Cardiac muscle cell (in vitro differentiated cells and primary cell): Measurements from ENCODE around the gene KCNC2. TPM values are rescaled to one million over a fixed set of nuclear protein-coding genes. Genes with fewer than 3 reads are reported as not detected.
A peak's percentile ranks its signal among the peaks of the same experiment; 100 is the strongest.

Experiments used
- DNase-seq, 2 donors: peaks; one replicate each; pipeline versions ENCODE4 v3.0.0 to v3.0.0-alpha.2; 2010 to 2017; ENCODE audit warnings: low read depth in 1 of 2, low spot score in 1 of 2
- H3K27ac ChIP-seq: fragments of 200-600 bp; sonication (generic); 2 replicates; pipeline ENCODE4 v1.5.1; 2016
- H3K27me3 ChIP-seq: fragments of 200-600 bp; sonication (generic); 2 replicates; pipeline ENCODE4 v1.6.0; 2016; ENCODE audit warnings: control low read depth
- H3K36me3 ChIP-seq: fragments of 200-600 bp; sonication (generic); 2 replicates; pipeline ENCODE4 v1.5.1; 2016; ENCODE audit warnings: control low read depth
- H3K4me1 ChIP-seq: fragments of 200-600 bp; sonication (generic); 2 replicates; pipeline ENCODE4 v1.8.1; 2017; ENCODE audit warnings: low read depth, mild to moderate bottlenecking, mixed run types
- H3K4me3 ChIP-seq: fragments of 200-600 bp; sonication (generic); 2 replicates; pipeline ENCODE4 v1.5.1; 2016; ENCODE audit warnings: mild to moderate bottlenecking
- H3K9me3 ChIP-seq: fragments of 200-600 bp; sonication (generic); 2 replicates; pipeline ENCODE4 v1.5.1; 2017; ENCODE audit warnings: low read depth, mild to moderate bottlenecking, control low read depth
- polyA plus RNA-seq: library from polyadenylated mRNA; unstranded; fragments of >200 nt; fragmentation: Nextera tagmentation; extraction: Ambion mirVana; gene quantifications from 2 replicates; pipeline ENCODE4 v1.2.1, GENCODE V29; 2016
- total RNA-seq: library from RNA; depleted of rRNA; stranded (reverse); fragments of >200 nt; gene quantifications from 2 replicates; pipeline ENCODE4 v1.2.3, GENCODE V29; 2016
- TF ChIP-seq, protein P1 (sequence below): IDR thresholded peaks from 2 replicates; pipeline ENCODE4 v1.5.1; 2012; ENCODE audit warnings: low read depth, mild to moderate bottlenecking, low read length

KCNC2 gene
- total and polyA plus RNA-seq, 2 experiments from 2014 or later, result not detected

GRCh38 chr12:75041472-75041871 is 168.2 kb downstream of the KCNC2 start:
- TF ChIP-seq, protein P1, sequence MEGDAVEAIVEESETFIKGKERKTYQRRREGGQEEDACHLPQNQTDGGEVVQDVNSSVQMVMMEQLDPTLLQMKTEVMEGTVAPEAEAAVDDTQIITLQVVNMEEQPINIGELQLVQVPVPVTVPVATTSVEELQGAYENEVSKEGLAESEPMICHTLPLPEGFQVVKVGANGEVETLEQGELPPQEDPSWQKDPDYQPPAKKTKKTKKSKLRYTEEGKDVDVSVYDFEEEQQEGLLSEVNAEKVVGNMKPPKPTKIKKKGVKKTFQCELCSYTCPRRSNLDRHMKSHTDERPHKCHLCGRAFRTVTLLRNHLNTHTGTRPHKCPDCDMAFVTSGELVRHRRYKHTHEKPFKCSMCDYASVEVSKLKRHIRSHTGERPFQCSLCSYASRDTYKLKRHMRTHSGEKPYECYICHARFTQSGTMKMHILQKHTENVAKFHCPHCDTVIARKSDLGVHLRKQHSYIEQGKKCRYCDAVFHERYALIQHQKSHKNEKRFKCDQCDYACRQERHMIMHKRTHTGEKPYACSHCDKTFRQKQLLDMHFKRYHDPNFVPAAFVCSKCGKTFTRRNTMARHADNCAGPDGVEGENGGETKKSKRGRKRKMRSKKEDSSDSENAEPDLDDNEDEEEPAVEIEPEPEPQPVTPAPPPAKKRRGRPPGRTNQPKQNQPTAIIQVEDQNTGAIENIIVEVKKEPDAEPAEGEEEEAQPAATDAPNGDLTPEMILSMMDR, result no peak
- H3K27ac ChIP-seq, result no peak overlapping the region
- no peak overlapping the region for H3K4me3 ChIP-seq
- no peaks in the 10 kb centered on the region for H3K4me1 ChIP-seq
- no peaks in the 10 kb centered on the region for H3K36me3 ChIP-seq
- H3K9me3 ChIP-seq, result no peaks in the 10 kb centered on the region
- peaks cover 6% of the 10 kb centered on the region for H3K27me3 ChIP-seq
- no peak for DNase-seq

GRCh38 chr12:75020068-75020557 is 189.5 kb downstream of the KCNC2 start:
- Histone ChIP-seq H3K4me1 (no peaks in the 10 kb centered on the region), H3K9me3 (no peaks in the 10 kb centered on the region), H3K36me3 (no peaks in the 10 kb centered on the region), H3K27me3 (no peaks in the 10 kb centered on the region), H3K4me3 (no peak overlapping the region), H3K27ac (no peak overlapping the region)
- DNase-seq, result peak in 1 of 2 donors; percentile 3
- TF ChIP-seq, protein P1, result no peak

GRCh38 chr12:75011120-75011519 is 198.5 kb downstream of the KCNC2 start:
- Histone ChIP-seq H3K27me3 (no peaks in the 10 kb centered on the region), H3K4me1 (no peaks in the 10 kb centered on the region), H3K9me3 (no peaks in the 10 kb centered on the region), H3K36me3 (no peaks in the 10 kb centered on the region), H3K4me3 (no peak overlapping the region), H3K27ac (no peak overlapping the region)
- TF ChIP-seq, protein P1, result no peak
- no peak for DNase-seq

GRCh38 chr12:75007133-75007532 is 202.5 kb downstream of the KCNC2 start:
- no peaks in the 10 kb centered on the region for H3K27me3 ChIP-seq
- H3K27ac ChIP-seq, result no peak overlapping the region
- H3K4me1 ChIP-seq, result no peaks in the 10 kb centered on the region
- TF ChIP-seq, protein P1, result no peak
- no peak overlapping the region for H3K4me3 ChIP-seq
- no peaks in the 10 kb centered on the region for H3K36me3 ChIP-seq
- DNase-seq, result no peak
- no peaks in the 10 kb centered on the region for H3K9me3 ChIP-seq

DNA sequence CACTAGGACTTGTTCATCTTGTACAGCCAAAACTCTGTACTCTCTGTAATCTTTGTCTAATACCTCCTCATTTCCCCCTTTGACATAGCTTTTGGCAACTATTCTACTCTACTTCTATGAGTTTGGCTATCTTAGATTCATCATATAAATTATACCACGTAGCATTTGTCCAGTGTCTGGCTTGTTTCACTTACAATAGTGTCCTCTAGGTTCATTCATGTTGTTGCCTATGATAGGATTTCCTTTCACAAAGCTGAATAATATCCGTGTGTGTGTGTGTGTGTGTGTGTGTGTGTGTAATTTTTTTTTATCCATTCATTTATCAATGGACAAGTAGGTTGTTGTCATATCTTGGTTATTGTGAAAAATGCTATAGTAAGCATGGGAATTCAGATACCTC is 209.5 kb downstream of the KCNC2 start:
- Histone ChIP-seq H3K4me1 (no peaks in the 10 kb centered on the region), H3K36me3 (no peaks in the 10 kb centered on the region), H3K27me3 (no peaks in the 10 kb centered on the region), H3K27ac (no peak overlapping the region), H3K9me3 (no peaks in the 10 kb centered on the region), H3K4me3 (no peak overlapping the region)
- no peak for DNase-seq
- TF ChIP-seq, protein P1, result no peak

DNA sequence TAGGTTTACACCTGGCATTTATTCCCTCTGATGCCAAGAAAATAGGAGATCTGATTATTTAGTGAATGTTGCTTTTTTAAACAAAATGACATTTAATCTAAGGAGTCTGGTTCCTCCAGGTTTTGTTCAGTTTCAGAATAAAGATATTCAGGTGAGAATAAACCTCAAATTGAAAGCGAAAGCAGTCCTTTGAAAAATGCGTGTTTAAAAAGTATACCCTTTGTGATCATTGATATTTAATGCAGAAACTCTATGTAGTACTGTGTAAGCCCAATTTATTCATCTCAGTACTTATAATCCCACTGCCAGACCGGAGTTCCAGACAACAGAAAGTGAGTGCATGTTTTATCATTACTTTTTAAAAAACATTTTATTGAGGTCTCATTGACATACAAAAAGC is 210.2 kb downstream of the KCNC2 start:
- Histone ChIP-seq H3K9me3 (no peaks in the 10 kb centered on the region), H3K4me3 (no peak overlapping the region), H3K27me3 (no peaks in the 10 kb centered on the region), H3K36me3 (no peaks in the 10 kb centered on the region), H3K4me1 (no peaks in the 10 kb centered on the region), H3K27ac (no peak overlapping the region)
- no peak for DNase-seq
- TF ChIP-seq, protein P1, result no peak
